GM04503 (cell line): ENCODE data around the gene MICAL1.

ENCODE experiments used
- DNase-seq: peaks from one replicate; pipeline ENCODE4 v3.0.0-alpha.2; 2012; ENCODE audit warnings: low read depth

The MICAL1 gene

DNA sequence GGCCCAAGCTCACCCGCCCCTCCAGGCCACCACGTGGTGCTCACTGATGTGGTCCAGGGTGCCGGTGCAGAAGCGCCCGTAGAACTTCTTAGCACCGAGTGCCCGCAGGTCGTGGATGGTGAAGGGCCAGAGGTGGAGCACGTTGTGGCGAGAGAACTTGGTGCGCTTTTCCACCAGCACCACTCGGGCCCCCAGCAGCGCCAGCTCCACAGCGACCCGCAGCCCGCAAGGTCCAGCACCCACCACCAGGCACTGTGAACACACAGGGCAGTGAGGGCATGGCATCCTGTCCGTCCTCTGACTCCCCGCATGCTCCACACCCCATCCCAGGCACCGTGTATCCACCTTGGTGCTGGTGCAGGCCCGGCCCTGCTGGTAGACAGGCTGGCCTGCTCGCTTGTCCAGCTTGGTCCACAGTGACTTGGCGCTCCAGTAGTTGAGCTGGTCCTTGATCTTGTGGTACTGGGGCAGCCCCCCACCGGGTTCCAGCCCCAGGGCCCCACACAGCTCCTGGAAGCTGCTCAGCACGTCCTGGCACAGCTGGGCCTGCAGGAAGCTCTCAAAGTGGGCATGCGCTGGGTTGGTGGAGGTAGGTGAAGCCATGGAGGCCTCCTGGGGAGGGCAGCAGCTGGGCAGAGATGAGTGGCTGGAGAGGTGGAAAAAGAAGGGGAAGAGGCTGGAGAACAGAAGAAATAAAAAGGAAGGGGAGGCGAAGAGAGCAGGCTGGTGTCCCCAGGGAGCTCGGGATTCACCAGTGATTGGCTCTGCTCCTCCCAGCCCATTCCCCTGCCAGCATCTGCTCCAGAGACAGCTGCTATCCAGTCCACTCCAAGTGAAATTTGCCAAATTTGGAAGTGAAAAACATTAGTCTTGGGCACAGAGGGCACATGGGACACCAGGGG, 1.7 kb downstream of the MICAL1 start:
- no peak for DNase-seq

DNA sequence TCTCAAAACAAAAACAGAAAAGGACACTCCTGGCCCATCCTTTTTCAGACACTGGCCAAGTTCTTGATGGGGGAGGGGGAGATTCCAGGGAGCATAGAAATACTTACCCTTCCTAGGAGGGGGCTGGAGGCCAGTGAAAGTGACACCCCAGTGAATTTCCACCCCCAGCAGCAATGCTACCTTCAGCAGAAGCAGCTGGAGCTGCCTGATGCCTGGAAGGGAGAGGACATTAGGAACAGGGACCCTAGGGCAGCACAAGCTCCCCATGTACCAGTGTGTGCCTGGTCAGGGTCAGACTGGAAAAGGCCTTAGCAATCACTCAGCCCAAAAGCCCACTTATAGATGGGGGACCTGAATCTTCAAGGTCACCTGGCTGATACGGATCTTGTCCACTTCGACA, 2.4 kb downstream of the MICAL1 start:
- no peak for DNase-seq

DNA sequence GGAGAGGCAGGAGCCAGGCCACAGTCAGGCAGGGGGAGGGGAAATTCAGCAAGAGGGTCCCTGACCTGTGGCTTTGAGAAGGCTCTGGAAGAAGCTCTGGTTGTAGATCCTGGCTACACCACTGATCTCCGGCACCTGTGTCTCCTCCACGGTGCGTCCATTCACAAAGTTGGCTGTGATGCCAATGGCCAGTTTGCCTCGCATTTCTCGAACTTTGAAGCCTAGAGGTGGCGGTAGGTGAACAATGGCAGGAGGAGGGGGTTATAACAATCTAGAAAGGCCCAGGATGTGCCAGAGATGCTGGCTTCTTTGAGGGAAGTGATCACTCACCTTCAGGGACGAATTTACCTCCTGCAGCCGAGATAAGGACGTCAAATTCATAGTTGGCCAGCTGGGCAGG, 3.4 kb downstream of the MICAL1 start:
- no peak for DNase-seq

DNA sequence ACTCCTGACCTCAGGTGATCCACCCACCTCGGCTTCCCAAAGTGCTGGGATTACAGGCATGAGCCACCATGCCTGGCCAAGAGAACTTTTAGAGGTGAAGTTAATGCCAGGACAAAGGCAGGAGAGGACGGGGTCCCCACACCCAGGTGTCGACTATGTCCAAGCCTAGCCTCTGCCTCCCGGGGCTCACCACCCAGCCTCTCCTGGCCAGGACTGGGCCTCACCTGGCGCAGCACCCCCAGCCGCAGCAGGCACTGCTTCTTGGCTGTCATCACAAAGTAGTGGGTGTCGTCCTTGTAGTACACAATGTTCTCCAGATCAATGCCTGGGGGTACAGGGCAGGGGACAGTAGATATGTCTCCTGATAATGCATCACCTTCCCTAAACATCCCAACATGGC, 4.2 kb downstream of the MICAL1 start:
- DNase-seq: no peak

GRCh38 chr6:109450801-109451200, 4.8 kb downstream of the MICAL1 start:
- no peak for DNase-seq

- DNase-seq: no peak
These were observed 5.5 kb downstream of the MICAL1 start for GRCh38 chr6:109449795-109450673.

GRCh38 chr6:109449064-109449794, 6.3 kb downstream of the MICAL1 start:
- DNase-seq: no peak

GRCh38 chr6:109448615-109449014, 7.0 kb downstream of the MICAL1 start:
- no peak for DNase-seq

GRCh38 chr6:109447878-109448555, 7.6 kb downstream of the MICAL1 start:
- no peak for DNase-seq

DNA sequence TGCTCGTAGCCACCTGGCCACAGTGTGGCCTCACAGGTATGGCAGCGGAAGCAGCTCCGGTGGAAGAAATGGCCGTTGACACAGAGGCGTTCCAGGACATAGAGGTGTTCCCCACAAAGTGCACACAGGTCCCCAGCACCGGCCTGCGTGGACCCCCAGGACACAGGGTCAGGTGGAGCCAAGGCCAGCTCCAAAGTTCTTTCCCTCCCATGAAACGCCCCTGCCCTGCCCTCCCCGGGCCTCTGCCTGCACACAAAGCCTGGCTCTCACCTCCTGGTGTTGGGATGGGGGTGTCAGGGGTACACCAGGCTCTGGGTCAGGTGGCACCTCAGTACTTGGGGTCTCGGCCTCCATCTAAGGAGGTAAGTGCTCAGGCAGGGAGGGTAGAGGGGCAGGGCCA, 8.5 kb downstream of the MICAL1 start:
- no peak for DNase-seq

GRCh38 chr6:109446541-109446940, 9.0 kb downstream of the MICAL1 start:
- DNase-seq: no peak

- DNase-seq: no peak
These were observed 9.5 kb downstream of the MICAL1 start for GRCh38 chr6:109446072-109446471.

- no peak for DNase-seq
These were observed 10.2 kb downstream of the MICAL1 start for GRCh38 chr6:109445382-109445781.

DNA sequence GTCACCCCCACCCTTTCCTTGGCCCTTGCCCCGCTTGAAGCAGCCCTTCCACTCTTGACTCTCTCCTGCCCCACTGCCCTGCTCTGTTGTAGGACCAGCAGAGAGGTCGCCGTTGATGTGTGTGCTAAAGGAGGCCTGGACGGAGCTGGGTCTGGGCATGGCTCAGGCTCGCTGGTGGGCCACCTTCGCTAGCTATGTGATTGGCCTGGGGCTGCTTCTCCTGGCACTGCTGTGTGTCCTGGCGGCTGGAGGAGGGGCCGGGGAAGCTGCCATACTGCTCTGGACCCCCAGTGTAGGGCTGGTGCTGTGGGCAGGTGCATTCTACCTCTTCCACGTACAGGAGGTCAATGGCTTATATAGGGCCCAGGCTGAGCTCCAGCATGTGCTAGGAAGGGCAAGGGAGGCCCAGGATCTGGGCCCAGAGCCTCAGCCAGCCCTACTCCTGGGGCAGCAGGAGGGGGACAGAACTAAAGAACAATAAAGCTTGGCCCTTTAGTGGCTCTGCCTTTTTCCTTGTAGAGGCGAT, 12.1 kb downstream of the MICAL1 start:
- no peak for DNase-seq

- no peak for DNase-seq
These were observed 13.1 kb downstream of the MICAL1 start for GRCh38 chr6:109442393-109442924.

- no peak for DNase-seq
These were observed 14.3 kb downstream of the MICAL1 start for GRCh38 chr6:109441069-109441816.

GRCh38 chr6:109440331-109441068, 15.1 kb downstream of the MICAL1 start, which contains the start of the genes PPIL6 and SMPD2:
Gene PPIL6 (minus strand): TSS chr6:109440628. CDS start chr6:109440590, 38 bp downstream.
Gene SMPD2 (plus strand): TSS chr6:109440724. CDS start chr6:109441122, 398 bp downstream.
- peak; percentile 45 for DNase-seq

- no peak for DNase-seq
These were observed 19.5 kb downstream of the MICAL1 start for GRCh38 chr6:109436041-109436440.

DNA sequence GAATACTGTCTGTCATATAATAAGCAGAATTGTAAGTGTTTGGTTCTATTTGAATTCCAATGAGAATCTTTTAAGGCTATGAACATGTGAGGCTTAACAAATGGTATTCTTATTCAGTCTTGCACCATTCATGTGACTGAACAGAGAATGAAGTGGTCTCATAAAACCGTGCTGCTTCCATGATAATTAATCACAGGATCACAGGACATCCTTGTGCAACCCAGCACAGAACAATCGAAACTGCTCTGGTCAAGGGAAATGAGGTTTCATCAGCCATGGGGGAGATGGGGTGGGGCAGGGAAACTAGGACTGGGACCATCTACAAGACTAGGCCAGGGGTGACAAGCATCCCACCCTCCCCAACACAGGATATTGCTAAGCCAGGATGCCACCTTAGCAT, 21.1 kb downstream of the MICAL1 start:
- DNase-seq: peak; percentile 7

GRCh38 chr6:109429496-109429895, 26.1 kb downstream of the MICAL1 start:
- no peak for DNase-seq
